Measurements from ENCODE around the gene ZMYM5.
"Not testable (repeated sequence)": the region's sequence is repeated elsewhere in the genome, so short reads cannot be mapped to it uniquely, and the experiment has no call there.

Gene ZMYM5

DNA sequence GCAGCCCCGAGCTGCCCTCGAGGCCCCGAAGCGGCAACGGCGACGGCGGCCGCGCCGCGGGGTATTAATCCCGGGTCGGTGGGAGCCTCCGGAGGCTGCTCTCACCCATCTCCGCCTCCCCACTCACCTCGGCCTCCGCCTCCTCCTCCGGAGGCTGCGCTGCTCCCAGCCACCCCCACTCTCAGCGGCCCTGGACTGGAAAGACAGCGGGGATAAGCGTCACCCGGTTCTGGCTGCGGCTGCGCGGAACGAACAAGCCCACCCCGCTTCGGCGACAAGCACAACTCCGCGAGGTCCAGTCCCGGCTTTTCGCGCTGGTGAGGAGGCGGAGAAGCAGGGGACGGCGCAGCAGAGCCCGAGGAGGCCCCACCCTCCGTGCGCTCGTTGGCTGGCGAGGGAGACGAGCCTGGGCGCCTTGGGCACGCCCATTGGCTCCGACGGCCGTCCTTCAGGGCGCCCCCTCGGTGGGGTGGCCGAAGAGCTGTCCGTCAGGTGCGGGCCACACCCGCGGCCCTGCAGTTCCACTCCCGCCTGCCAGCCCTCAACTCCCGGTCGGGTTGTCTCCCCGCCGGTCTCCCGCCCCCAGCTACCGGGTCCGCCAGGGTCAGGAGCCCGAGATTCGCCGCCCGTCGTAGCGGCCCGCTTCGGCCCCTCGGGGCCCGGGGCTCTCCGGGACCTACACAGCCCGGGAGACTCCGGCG lies at the start of gene ZMYM5:
TSS of gene ZMYM5 (minus strand) at position 327 of the 701 bp plus-strand sequence. CDS start 11,469 bp downstream, outside the sequence.
- DNase-seq = peak; percentile 96

DNA sequence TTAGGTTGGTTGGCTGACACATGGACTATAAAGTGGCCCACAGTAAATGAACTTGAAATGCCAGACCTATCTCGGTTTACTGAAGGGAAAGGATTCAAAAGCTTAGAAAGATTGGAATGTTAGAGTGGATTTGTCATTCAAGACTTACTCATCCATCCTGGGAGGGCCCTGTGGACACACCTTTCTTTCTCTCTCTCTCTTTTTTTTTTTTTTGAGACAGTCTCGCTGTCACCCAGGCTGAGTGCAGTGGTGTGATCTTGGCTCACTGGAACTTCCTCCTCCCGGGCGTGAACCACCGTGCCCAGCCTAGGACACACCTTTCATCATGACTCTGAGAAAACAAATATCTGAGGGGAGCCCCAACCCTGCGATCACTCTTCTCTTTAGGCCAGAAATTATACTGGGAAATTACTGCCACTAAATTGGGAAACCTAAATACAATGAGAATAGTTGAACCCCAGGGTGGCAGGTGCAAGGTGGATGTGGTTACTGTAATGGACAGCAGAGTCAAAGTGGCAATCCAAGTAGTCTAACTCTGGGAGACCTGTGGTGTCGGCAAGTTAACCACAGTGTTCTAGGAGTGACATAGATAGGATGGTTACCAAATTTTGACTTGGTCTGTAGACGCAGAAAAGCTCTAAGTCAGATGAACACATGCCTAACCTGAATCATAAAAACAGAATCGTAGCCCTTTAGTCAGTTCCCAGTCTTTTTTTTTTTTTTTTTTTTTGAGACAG lies 47.1 kb upstream of the ZMYM5 start:
- DNase-seq = no peak

- no peak for DNase-seq
Measured at GRCh38 chr13:19908350-19908986, 45.0 kb upstream of the ZMYM5 start.

- not testable (repeated sequence) for DNase-seq
Measured at GRCh38 chr13:19905487-19906195, 42.2 kb upstream of the ZMYM5 start.

- no peak for DNase-seq
Measured at GRCh38 chr13:19890030-19890429, 26.6 kb upstream of the ZMYM5 start.

- no peak for DNase-seq
Measured at GRCh38 chr13:19888799-19889198, 25.4 kb upstream of the ZMYM5 start.

DNA sequence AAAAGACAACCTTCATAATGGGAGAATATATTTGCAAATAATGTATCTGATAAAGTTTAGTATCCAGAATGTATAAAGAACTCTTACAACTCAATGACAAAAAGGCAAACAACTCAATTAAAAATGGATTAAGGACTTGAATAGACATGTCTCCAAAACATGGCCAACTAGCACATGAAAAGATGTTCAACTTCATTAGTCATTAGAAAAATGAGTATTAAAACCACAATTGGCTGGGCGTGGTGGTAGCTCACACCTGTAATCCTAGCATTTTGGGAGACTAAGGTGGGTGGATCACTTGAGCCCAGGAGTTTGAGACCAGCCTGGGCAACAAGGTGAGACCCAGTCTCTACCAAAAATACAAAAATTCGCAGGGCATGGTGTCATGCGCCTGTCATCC lies 18.8 kb upstream of the ZMYM5 start:
- DNase-seq = no peak

DNA sequence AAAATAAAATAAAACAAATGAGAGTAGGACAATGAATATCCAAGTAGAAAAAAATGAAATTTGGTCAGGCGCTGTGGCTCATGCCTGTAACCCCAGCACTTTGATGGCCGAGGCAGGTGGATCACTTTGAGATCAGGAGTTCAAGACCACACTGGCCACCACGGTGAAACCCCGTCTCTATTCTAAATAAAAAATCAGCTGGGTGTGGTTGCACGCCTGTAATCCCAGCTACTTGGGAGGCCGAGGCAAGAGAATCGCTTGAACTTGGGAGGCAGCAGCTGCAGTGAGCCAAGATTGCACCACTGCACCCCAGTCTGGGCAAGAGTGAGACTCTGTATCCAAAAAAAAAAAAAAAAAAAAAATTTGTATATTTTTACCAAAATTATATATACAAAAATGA lies 18.2 kb upstream of the ZMYM5 start:
- no peak for DNase-seq

- peak; percentile 78 for DNase-seq
Measured at GRCh38 chr13:19864746-19865309, 1.4 kb upstream of the ZMYM5 start.

- peak; percentile 62 for DNase-seq
Measured at GRCh38 chr13:19864024-19864745, 736 bp upstream of the ZMYM5 start.

GRCh38 chr13:19862481-19863313 lies 752 bp downstream of the ZMYM5 start:
- DNase-seq = peak; percentile 51

- DNase-seq = no peak
Measured at GRCh38 chr13:19861762-19862161, 1.7 kb downstream of the ZMYM5 start.

GRCh38 chr13:19860884-19861655 lies 2.4 kb downstream of the ZMYM5 start:
- DNase-seq = peak; percentile 37

DNA sequence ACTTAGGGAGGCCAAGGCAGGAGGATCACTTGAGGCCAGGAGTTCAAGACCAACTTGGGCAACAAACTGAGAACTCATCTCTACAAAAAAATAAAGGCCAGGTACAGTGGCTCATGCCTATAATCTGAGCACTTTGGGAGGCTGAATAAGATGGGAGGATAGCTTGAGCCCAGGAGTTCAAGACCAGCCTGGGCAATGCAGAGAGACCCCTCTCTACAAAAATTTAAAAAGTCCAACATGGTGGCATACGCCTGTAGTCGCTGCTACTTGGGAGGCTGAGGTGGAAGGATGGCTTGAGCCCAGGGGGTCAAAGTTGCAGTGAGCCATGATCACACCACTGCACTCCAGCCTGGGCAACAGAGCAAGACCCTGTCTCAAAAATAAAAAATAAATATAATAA lies 5.8 kb downstream of the ZMYM5 start:
- DNase-seq = not testable (repeated sequence)

- no peak for DNase-seq
Measured at GRCh38 chr13:19852766-19853165, 10.7 kb downstream of the ZMYM5 start.

- no peak for DNase-seq
Measured at GRCh38 chr13:19845758-19846157, 17.7 kb downstream of the ZMYM5 start.

GRCh38 chr13:19838865-19839275 lies 24.6 kb downstream of the ZMYM5 start:
- DNase-seq = no peak

DNA sequence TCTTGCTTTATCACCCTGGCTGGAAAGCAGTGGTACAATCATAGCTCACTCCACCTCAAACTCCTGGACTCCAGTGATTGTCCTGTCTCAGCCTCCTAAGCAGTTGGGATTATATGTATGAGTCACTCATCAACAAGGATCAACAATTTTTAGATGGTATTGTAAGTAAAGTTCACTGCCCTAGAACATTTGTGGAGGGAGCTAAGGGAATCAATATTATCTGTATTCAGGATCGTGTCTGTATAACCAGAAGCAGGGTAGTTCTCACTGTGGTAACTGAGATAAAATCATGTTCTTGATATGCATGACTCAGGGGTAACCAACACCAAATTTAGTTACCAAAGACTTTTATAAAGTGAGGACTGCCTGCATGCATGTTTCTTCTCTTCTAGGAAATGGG lies 27.0 kb downstream of the ZMYM5 start:
- DNase-seq = no peak

GRCh38 chr13:19834704-19835103 lies 28.7 kb downstream of the ZMYM5 start:
- DNase-seq = no peak

DNA sequence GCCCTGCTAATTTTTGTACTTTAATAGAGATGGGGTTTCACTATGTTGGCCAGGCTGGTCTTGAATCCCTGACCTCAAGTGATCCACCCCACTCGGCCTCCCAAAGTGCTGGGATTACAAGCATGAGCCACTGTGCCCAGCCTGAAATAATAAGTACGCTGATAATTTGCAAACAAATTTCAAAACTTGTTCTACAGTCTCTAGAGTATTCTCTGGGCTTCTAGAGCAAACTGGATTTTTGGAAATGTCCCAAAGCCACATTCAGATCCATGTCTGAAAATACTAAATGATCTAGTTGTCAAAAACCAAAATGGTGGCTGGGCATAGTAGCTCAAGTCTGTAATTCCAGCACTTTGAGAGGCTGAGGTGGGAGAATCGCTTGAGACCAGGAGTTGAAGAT lies 40.8 kb downstream of the ZMYM5 start:
- DNase-seq = no peak

Data from CD4-positive, alpha-beta T cell treated with Interleukin-6 for 4 hours (primary cell).